Ishikawa (cell line): ENCODE results near the gene CGRRF1.

Experiments used
- EGR1 ChIP-seq: IDR thresholded peaks from 2 replicates; pipeline ENCODE4 v1.6.1; 2012
- EP300 ChIP-seq: IDR thresholded peaks from 2 replicates; pipeline ENCODE4 v1.6.1; 2012; ENCODE audit warnings: borderline replicate concordance
- FOXM1 ChIP-seq: IDR thresholded peaks from 2 replicates; pipeline ENCODE4 v1.6.1; 2012; ENCODE audit warnings: low read depth, borderline replicate concordance
- YY1 ChIP-seq: IDR thresholded peaks from 2 replicates; pipeline ENCODE4 v1.6.1; 2012; ENCODE audit warnings: low read depth
- TF ChIP-seq, protein P1 (sequence below): IDR thresholded peaks from 2 replicates; pipeline ENCODE4 v1.6.1; 2012

DNA sequence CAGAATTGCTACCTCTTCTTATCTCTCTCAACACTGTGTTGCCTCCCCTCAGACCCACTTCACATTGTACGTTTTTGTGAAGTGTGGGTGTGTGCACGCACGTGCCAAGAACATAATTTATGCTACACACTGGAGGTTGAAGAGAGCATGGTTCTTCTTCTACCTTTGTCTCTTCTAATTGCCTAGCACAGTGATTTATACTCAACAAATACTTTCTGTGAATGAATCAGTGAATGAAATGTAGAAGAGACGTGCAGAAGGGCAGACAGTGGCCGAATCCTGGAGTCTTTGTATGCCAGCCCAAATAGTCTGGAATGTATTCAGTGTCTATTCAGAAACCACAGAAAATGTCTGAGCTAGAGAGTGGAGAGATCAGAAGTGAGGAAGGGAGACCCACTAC, 52.6 kb downstream of the CGRRF1 start:
- TF ChIP-seq YY1 (no peak), FOXM1 (no peak), EP300 (no peak), EGR1 (no peak)
- TF ChIP-seq, protein P1, sequence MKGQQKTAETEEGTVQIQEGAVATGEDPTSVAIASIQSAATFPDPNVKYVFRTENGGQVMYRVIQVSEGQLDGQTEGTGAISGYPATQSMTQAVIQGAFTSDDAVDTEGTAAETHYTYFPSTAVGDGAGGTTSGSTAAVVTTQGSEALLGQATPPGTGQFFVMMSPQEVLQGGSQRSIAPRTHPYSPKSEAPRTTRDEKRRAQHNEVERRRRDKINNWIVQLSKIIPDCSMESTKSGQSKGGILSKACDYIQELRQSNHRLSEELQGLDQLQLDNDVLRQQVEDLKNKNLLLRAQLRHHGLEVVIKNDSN: no peak
